GM10266 (cell line): ENCODE data around the gene COL18A1.

Source experiments
- DNase-seq: peaks from one replicate; pipeline ENCODE4 v3.0.0; 2012; ENCODE audit errors: extremely low spot score
- CTCF ChIP-seq: IDR thresholded peaks from 2 replicates; pipeline ENCODE4 v1.5.1; 2012; ENCODE audit warnings: mild to moderate bottlenecking, low read depth; ENCODE audit not compliant: control insufficient read depth, insufficient read depth; ENCODE audit errors: missing control alignments

Gene COL18A1

GRCh38 chr21:45485686-45486442 is 80.9 kb downstream of the COL18A1 start:
- TF ChIP-seq CTCF, result no peak
- no peak for DNase-seq

- DNase-seq, result no peak
- TF ChIP-seq CTCF, result no peak
These were observed 81.6 kb downstream of the COL18A1 start for GRCh38 chr21:45486443-45487160.

- no peak for DNase-seq
- no peak for TF ChIP-seq CTCF
These were observed 82.3 kb downstream of the COL18A1 start for GRCh38 chr21:45487161-45487806.

GRCh38 chr21:45487891-45488600 is 83.1 kb downstream of the COL18A1 start:
- TF ChIP-seq CTCF, result no peak
- no peak for DNase-seq

GRCh38 chr21:45488931-45489721 is 84.2 kb downstream of the COL18A1 start:
- TF ChIP-seq CTCF, result no peak
- no peak for DNase-seq

GRCh38 chr21:45489722-45489982 is 84.7 kb downstream of the COL18A1 start:
- no peak for TF ChIP-seq CTCF
- no peak for DNase-seq
